SK-N-SH (cell line): Measurements from ENCODE around the gene IZUMO4. TPM values are rescaled to one million over a fixed set of nuclear protein-coding genes. Genes with fewer than 3 reads are reported as not detected.

Experiments
- CTCF ChIA-PET: fragments of 300-600, 350-600 bp; formaldehyde crosslinking; extraction: SDS; loops from one replicate; lab custom pipeline; 2021; lab: Yijun Ruan, JAX
- POLR2A ChIA-PET: fragments of 350-600 bp; sonication (Branson Sonifier 250); formaldehyde crosslinking; extraction: SDS; loops from one replicate; lab custom pipeline; 2020; ENCODE audit warnings: antibody characterized with exemption, inconsistent platforms; lab: Yijun Ruan, JAX
- DNase-seq: peaks from one replicate; pipeline ENCODE4 v3.0.0; 2012
- H2AFZ ChIP-seq: fragments of 200-600 bp; sonication (generic); 2 replicates; pipeline ENCODE4 v1.8.1; 2016; ENCODE audit warnings: antibody characterized with exemption, mild to moderate bottlenecking, low read depth
- H3F3A ChIP-seq: fragments of 200-600 bp; sonication (generic); replicated peaks from 2 replicates; pipeline ENCODE3; 2016; ENCODE audit warnings: antibody characterized with exemption, mild to moderate bottlenecking; ENCODE audit not compliant: insufficient read depth
- H3K27ac ChIP-seq, 2 experiments: fragments of 200-500 bp in 1 of 2; fragments of 200-600 bp in 1 of 2; sonication (Bioruptor generic) in 1 of 2; sonication (generic), shearing (Covaris generic) in 1 of 2; 2 replicates each; pipeline versions ENCODE4 v1.5.1 to v1.6.1; 2014 to 2016; ENCODE audit warnings: low read depth in 2 of 2, inconsistent platforms in 1 of 2, low read length in 1 of 2, mild to moderate bottlenecking in 1 of 2, mixed read lengths in 1 of 2
- H3K27me3 ChIP-seq: fragments of 200-600 bp; sonication (generic), shearing (Covaris generic); 2 replicates; pipeline ENCODE4 v1.6.1; 2016; ENCODE audit warnings: mixed run types; ENCODE audit not compliant: insufficient read depth
- H3K36me3 ChIP-seq, 2 experiments: fragments of 200-500 bp in 1 of 2; fragments of 200-600 bp in 1 of 2; sonication (Bioruptor generic) in 1 of 2; sonication (generic) in 1 of 2; replicated peaks in 1 of 2; 2 replicates each; pipeline versions ENCODE3 to v1.5.1; 2014 to 2016; ENCODE audit warnings: low read length in 1 of 2, mild to moderate bottlenecking in 1 of 2; ENCODE audit not compliant: insufficient read depth in 2 of 2, control insufficient read depth in 1 of 2
- H3K4me1 ChIP-seq, 2 experiments: fragments of 200-500 bp in 1 of 2; fragments of 200-600 bp in 1 of 2; sonication (Bioruptor generic) in 1 of 2; sonication (generic), shearing (Covaris generic) in 1 of 2; 2 replicates each; pipeline versions ENCODE4 v1.5.1 to v1.6.1; 2014 to 2016; ENCODE audit warnings: low read depth in 1 of 2, low read length in 1 of 2, mixed run types in 1 of 2; ENCODE audit not compliant: insufficient read depth in 2 of 2, control insufficient read depth in 1 of 2
- H3K4me2 ChIP-seq: fragments of 200-600 bp; sonication (generic), shearing (Covaris generic); 2 replicates; pipeline ENCODE4 v1.6.1; 2017; ENCODE audit warnings: mixed run types
- H3K4me3 ChIP-seq, 2 experiments: fragments of 200-500 bp in 1 of 2; fragments of 200-600 bp in 1 of 2; sonication (Bioruptor generic) in 1 of 2; sonication (generic), shearing (Covaris generic) in 1 of 2; 2 replicates each; pipeline versions ENCODE4 v1.5.1 to v1.8.1; 2014 to 2016; ENCODE audit warnings: low read depth in 2 of 2, inconsistent platforms in 1 of 2, low read length in 1 of 2, mild to moderate bottlenecking in 1 of 2, mixed read lengths in 1 of 2, moderate library complexity in 1 of 2
- H3K79me2 ChIP-seq: fragments of 200-600 bp; sonication (generic); 2 replicates; pipeline ENCODE4 v1.8.1; 2017; ENCODE audit warnings: mild to moderate bottlenecking; ENCODE audit not compliant: insufficient read depth
- H3K9ac ChIP-seq: fragments of 200-600 bp; sonication (generic); 2 replicates; pipeline ENCODE4 v1.6.1; 2017; ENCODE audit warnings: mixed run types
- H3K9me2 ChIP-seq: fragments of 200-600 bp; sonication (generic); 2 replicates; pipeline ENCODE4 v1.6.1; 2017; ENCODE audit warnings: mixed run types
- H3K9me3 ChIP-seq: fragments of 200-600 bp; sonication (generic); 2 replicates; pipeline ENCODE4 v1.6.1; 2017; ENCODE audit warnings: mixed run types, mild to moderate bottlenecking, moderate library complexity
- H4K20me1 ChIP-seq: fragments of 200-600 bp; sonication (generic); 2 replicates; pipeline ENCODE4 v1.6.1; 2017; ENCODE audit warnings: mild to moderate bottlenecking, mixed run types; ENCODE audit not compliant: insufficient read depth
- EP300 ChIP-seq, 2 experiments: IDR thresholded peaks; 2 replicates each; pipeline versions ENCODE4 v1.4.0 to v1.6.1; 2012; ENCODE audit warnings: borderline replicate concordance in 1 of 2, low read depth in 1 of 2, low read length in 1 of 2
- MXI1 ChIP-seq: IDR thresholded peaks from 2 replicates; pipeline ENCODE4 v1.6.1; 2012; ENCODE audit warnings: mild to moderate bottlenecking, low read depth, low read length, improper control_type of control experiment
- NFIC ChIP-seq: IDR thresholded peaks from 2 replicates; pipeline ENCODE4 v1.4.0; 2012; ENCODE audit warnings: borderline replicate concordance
- NRF1 ChIP-seq: IDR thresholded peaks from 2 replicates; pipeline ENCODE4 v1.6.1; 2012; ENCODE audit warnings: low read depth, mild to moderate bottlenecking, low read length
- RCOR1 ChIP-seq: fragments of 150-350 bp; IDR thresholded peaks from 2 replicates; pipeline ENCODE4 v1.6.1; 2017; ENCODE audit warnings: antibody characterized with exemption, low read length
- RFX5 ChIP-seq: IDR thresholded peaks from 2 replicates; pipeline ENCODE4 v1.6.1; 2012; ENCODE audit warnings: mild to moderate bottlenecking, improper control_type of control experiment, low read length
- SIN3A ChIP-seq: IDR thresholded peaks from 2 replicates; pipeline ENCODE4 v1.6.1; 2012; ENCODE audit warnings: low read depth, mild to moderate bottlenecking, low read length, moderate library complexity, borderline replicate concordance
- WGBS: methylation state at CpG from one replicate; pipeline ENCODE4 v1.1.6; 2017; ENCODE audit warnings: low lambda C conversion rate; 5-methylcytosine and 5-hydroxymethylcytosine counted together
- polyA plus RNA-seq, 3 experiments: library from polyadenylated mRNA; depleted of rRNA; stranded (reverse); fragments of >200 nt; gene quantifications; 2 replicates each; pipeline ENCODE4 v1.2.3, GENCODE V29; 2012
- TF ChIP-seq, protein P1 (sequence below): IDR thresholded peaks from 2 replicates; pipeline ENCODE4 v1.4.0; 2012; ENCODE audit warnings: low read depth
- TF ChIP-seq, protein P2 (sequence below): IDR thresholded peaks from 2 replicates; pipeline ENCODE4; 2012

IZUMO4 gene
- polyA plus RNA-seq, 1 of the 3 experiments (the other 2 are of a cell fraction) = 4.6 TPM

DNA sequence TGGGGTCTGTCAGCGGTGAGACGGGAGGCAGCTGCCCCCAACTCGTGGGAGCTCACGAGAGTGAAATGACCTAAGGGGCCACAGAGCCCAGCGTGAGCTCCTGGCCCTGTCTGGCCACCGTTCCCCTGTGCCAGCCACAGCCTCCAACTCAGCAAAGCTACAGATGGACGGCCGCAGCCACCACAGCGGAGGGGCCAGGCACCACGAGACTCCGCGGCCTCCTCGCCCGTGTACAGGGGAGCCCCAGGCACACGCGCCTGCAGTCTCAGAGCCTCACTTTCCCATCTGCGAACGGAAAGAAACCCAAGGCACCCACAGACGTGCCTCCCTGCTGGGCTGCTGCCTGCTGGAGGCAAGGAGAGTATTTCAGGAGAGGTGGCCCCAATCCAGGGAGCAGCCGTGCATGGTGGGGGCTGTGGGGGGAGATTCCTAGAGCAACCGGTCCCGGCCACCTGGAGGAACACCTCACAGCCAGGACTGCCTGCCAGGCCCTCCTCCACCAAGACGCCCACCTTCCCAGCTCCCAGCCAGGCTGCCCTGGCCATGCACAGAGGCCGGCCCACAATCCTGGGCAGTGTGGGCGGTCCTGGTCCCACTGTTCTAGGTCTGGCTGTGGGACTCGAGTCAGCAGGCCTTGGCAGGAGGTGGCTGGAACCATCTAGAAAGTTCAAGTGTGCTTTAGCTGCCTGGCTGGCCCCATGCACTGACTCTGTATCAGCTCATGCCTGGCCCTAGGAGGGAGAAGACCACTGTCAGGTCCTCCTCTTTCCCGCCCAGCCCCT is 47.6 kb upstream of the IZUMO4 start:
- H3K9me2 ChIP-seq = no peaks in the 10 kb centered on the region
- no peaks in the 10 kb centered on the region for H3K9me3 ChIP-seq
- H3K4me3 ChIP-seq = peak overlapping the region; percentile 90 to 94
- peak overlapping the region; percentile 82; the same call in 1 of the 2 replicates for H3K9ac ChIP-seq
- ChIA-PET POLR2A (interaction anchor here (0.6 to 2.0 kb wide), 4 partner anchors 11 to 237 kb away, joined by 3 to 9 read pairs (median 6); no protein-coding TSS in a partner anchor), CTCF (interaction anchor here (0.6 to 2.0 kb wide), 6 partner anchors 9 to 144 kb away, joined by 3 to 7 read pairs (median 3); no protein-coding TSS in a partner anchor)
- H3K27ac ChIP-seq = peak overlapping the region; percentile 28 to 76; a peak in 3 of 4 replicates
- peak overlapping the region; percentile 98 for H3K4me2 ChIP-seq
- 74% methylated on average over 8 of the region's 27 CpGs for WGBS
- H3F3A ChIP-seq = peaks cover 14% of the 10 kb centered on the region
- peaks cover 20 to 56% of the 10 kb centered on the region in 2 experiments; a peak in 2 of 4 replicates for H3K4me1 ChIP-seq
- DNase-seq = no peak
- TF ChIP-seq NFIC (no peak), RFX5 (no peak), RCOR1 (no peak), EP300 (IDR thresholded peaks at IDR 0.05; ENCODE audit: borderline replicate concordance in 1 of 2, low read depth in 1 of 2, low read length in 1 of 2) (peak in 1 of 2 experiments; percentile 63; a peak in 2 of 4 replicates)
- TF ChIP-seq, protein P1, sequence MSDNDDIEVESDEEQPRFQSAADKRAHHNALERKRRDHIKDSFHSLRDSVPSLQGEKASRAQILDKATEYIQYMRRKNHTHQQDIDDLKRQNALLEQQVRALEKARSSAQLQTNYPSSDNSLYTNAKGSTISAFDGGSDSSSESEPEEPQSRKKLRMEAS = no peak
- TF ChIP-seq, protein P2, sequence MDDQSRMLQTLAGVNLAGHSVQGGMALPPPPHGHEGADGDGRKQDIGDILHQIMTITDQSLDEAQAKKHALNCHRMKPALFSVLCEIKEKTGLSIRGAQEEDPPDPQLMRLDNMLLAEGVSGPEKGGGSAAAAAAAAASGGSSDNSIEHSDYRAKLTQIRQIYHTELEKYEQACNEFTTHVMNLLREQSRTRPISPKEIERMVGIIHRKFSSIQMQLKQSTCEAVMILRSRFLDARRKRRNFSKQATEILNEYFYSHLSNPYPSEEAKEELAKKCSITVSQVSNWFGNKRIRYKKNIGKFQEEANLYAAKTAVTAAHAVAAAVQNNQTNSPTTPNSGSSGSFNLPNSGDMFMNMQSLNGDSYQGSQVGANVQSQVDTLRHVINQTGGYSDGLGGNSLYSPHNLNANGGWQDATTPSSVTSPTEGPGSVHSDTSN = no peak
- H3K36me3 ChIP-seq = peaks cover 0 to 26% of the 10 kb centered on the region in 2 experiments
- H3K79me2 ChIP-seq = peaks cover 45% of the 10 kb centered on the region
- peaks cover 65% of the 10 kb centered on the region for H4K20me1 ChIP-seq
- H2AFZ ChIP-seq = no peak overlapping the region
- H3K27me3 ChIP-seq = no peaks in the 10 kb centered on the region

DNA sequence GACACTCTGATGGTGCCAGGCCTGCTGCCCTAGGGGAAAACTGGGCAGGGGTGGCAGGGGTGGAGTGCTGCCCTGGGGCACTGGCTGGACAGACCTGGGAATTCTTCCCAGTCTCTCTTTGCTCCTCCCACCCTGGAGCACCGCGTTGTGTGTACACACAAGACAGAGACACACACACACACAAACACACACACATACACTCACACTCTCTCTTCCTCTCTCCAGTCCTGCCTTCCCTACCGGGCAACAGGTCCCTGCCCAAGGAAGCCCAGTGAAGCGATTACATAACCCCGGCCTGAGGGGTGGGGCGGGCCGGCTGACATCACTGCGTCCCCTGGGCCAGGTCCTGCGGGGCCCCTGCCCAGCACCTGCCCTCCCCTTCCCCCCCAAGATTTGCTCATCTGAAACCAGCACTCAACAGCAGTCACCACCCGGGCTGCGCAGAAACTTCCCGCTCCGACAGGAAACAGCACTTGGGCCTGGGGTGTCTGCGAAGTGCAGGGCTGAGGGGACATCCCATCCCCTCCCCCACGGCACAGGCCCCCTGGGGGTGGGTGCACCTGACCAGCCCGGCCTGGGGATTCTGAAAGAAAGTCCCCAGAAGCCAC is 46.9 kb upstream of the IZUMO4 start:
- WGBS = under 1% methylated on average over 13 of the region's 16 CpGs
- Histone ChIP-seq H4K20me1 (peaks cover 58% of the 10 kb centered on the region), H2AFZ (no peak overlapping the region), H3F3A (peaks cover 14% of the 10 kb centered on the region), H3K27me3 (no peaks in the 10 kb centered on the region), H3K4me1 (peaks cover 20 to 52% of the 10 kb centered on the region in 2 experiments; a peak in 2 of 4 replicates), H3K36me3 (peaks cover 0 to 23% of the 10 kb centered on the region in 2 experiments), H3K9ac (peak overlapping the region; percentile 82), H3K9me3 (no peaks in the 10 kb centered on the region), H3K79me2 (peaks cover 45% of the 10 kb centered on the region), H3K4me3 (peak overlapping the region; percentile 90 to 94), H3K27ac (peak overlapping the region; percentile 28 to 76; a peak in 3 of 4 replicates), H3K4me2 (peak overlapping the region; percentile 98), H3K9me2 (no peaks in the 10 kb centered on the region)
- peak; percentile 71 for DNase-seq
- CTCF ChIA-PET = interaction anchor here (0.6 to 2.0 kb wide), 5 partner anchors 9 to 143 kb away, joined by 3 to 7 read pairs (median 3); no protein-coding TSS in a partner anchor
- POLR2A ChIA-PET = interaction anchor here (0.6 to 2.0 kb wide), 4 partner anchors 8 to 30 kb away, joined by 3 to 9 read pairs (median 6); no protein-coding TSS in a partner anchor
- TF ChIP-seq, protein P2 = no peak
- TF ChIP-seq MXI1 (0 out of 2 replicates have a peak, but pooled peaks have one; percentile 28), NRF1 (0 out of 2 replicates have a peak, but pooled peaks have one; percentile 9), SIN3A (0 out of 2 replicates have a peak, but pooled peaks have one; percentile 37)
